WTC11 (cell line): Measurements from ENCODE around the gene PIEZO1. TPM values are rescaled to one million over a fixed set of nuclear protein-coding genes. Genes with fewer than 3 reads are reported as not detected.

Experiments used
- ATAC-seq: fragments of 200-7000 bp; cut with Tn5 transposase; 2 replicates; pipeline ENCODE4 v1.10.0; 2021; ENCODE audit warnings: mild to moderate bottlenecking, moderate library complexity
- CTCF ChIA-PET: fragments of 300-600 bp; sonication (Branson Sonifier 250); formaldehyde crosslinking; loops from one replicate; lab custom pipeline; 2021; ENCODE audit warnings: antibody characterized with exemption; lab: Charles Lee
- POLR2A ChIA-PET: fragments of 350-600 bp; sonication (Branson Sonifier 250); formaldehyde crosslinking; loops from one replicate; lab custom pipeline; 2021; ENCODE audit warnings: antibody characterized with exemption; lab: Charles Lee
- DNase-seq: peaks from one replicate; pipeline ENCODE4 v3.0.0; 2021; ENCODE audit warnings: low spot score
- H3K27ac Mint-ChIP-seq: 2 replicates; pipeline ENCODE4 v1.8.0; 2021; ENCODE audit warnings: mixed read lengths
- H3K27me3 Mint-ChIP-seq: 2 replicates; pipeline ENCODE4 v1.8.0; 2021; ENCODE audit warnings: low read depth, mild to moderate bottlenecking, moderate library complexity, mixed read lengths
- H3K36me3 Mint-ChIP-seq: 2 replicates; pipeline ENCODE4 v1.8.0; 2021; ENCODE audit warnings: mixed read lengths
- H3K4me1 Mint-ChIP-seq: 2 replicates; pipeline ENCODE4 v1.8.0; 2022; ENCODE audit warnings: mixed read lengths
- H3K4me3 Mint-ChIP-seq: 2 replicates; pipeline ENCODE4 v1.8.0; 2021; ENCODE audit warnings: mild to moderate bottlenecking, moderate library complexity, mixed read lengths
- H3K9me3 Mint-ChIP-seq: 2 replicates; pipeline ENCODE4 v1.8.0; 2021; ENCODE audit warnings: mixed read lengths
- CBFB ChIP-seq: sonication (generic); formaldehyde crosslinking; IDR thresholded peaks from 2 replicates; pipeline ENCODE4 v1.8.1; 2022; ENCODE audit warnings: mild to moderate bottlenecking, low read depth, missing genetic modification reagents
- CREM ChIP-seq: sonication (generic); formaldehyde crosslinking; IDR thresholded peaks from 2 replicates; pipeline ENCODE4 v1.8.1; 2022; ENCODE audit warnings: mild to moderate bottlenecking, missing genetic modification reagents, moderate library complexity
- EMX1 ChIP-seq: fragments of 250-450 bp; sonication (Bioruptor Pico); IDR thresholded peaks from 2 replicates; pipeline ENCODE4 v1.8.0; 2021; ENCODE audit warnings: mild to moderate bottlenecking
- FOXJ3 ChIP-seq: sonication (generic); formaldehyde crosslinking; IDR thresholded peaks from 2 replicates; pipeline ENCODE4 v1.9.0; 2021; ENCODE audit warnings: missing genetic modification reagents, mild to moderate bottlenecking, borderline replicate concordance
- GTF2I ChIP-seq: fragments of 250-450 bp; sonication (Bioruptor Pico); conservative IDR thresholded peaks from 2 replicates; pipeline ENCODE4 v1.4.0; 2021; ENCODE audit warnings: mild to moderate bottlenecking
- NR3C1 ChIP-seq: sonication (generic); formaldehyde crosslinking; conservative IDR thresholded peaks from 2 replicates; pipeline ENCODE4 v1.8.1; 2023; ENCODE audit warnings: low read depth, mild to moderate bottlenecking, missing genetic modification reagents
- PRRX2 ChIP-seq: fragments of 250-450 bp; sonication (Bioruptor Pico); IDR thresholded peaks from 2 replicates; pipeline ENCODE4 v1.8.0; 2021; ENCODE audit warnings: mild to moderate bottlenecking
- SP1 ChIP-seq: sonication (generic); formaldehyde crosslinking; conservative IDR thresholded peaks from 2 replicates; pipeline ENCODE4 v1.8.1; 2022; ENCODE audit warnings: missing genetic modification reagents
- TEAD4 ChIP-seq: sonication (generic); formaldehyde crosslinking; IDR thresholded peaks from 2 replicates; pipeline ENCODE4 v1.8.0; 2022; ENCODE audit warnings: mild to moderate bottlenecking, missing genetic modification reagents
- TP53 ChIP-seq: sonication (generic); formaldehyde crosslinking; IDR thresholded peaks from 2 replicates; pipeline ENCODE4 v1.8.1; 2023; ENCODE audit warnings: mild to moderate bottlenecking, missing genetic modification reagents
- ZNF263 ChIP-seq: sonication (generic); formaldehyde crosslinking; IDR thresholded peaks from 2 replicates; pipeline ENCODE4 v1.8.1; 2022; ENCODE audit warnings: low read depth, mild to moderate bottlenecking, moderate library complexity, missing genetic modification reagents
- ZNF423 ChIP-seq: fragments of 250-450 bp; sonication (Bioruptor Pico); IDR thresholded peaks from 2 replicates; pipeline ENCODE4 v2.1.2; 2022; ENCODE audit warnings: mild to moderate bottlenecking, moderate library complexity
- total RNA-seq: library from RNA; stranded (reverse); gene quantifications from 3 replicates; pipeline ENCODE4 v1.2.3, GENCODE V29; 2021
- TF ChIP-seq, protein P1 (sequence below): sonication (generic); formaldehyde crosslinking; IDR thresholded peaks from 2 replicates; pipeline ENCODE4 v1.8.1; 2023; ENCODE audit warnings: mild to moderate bottlenecking, missing genetic modification reagents
- TF ChIP-seq, protein P2 (sequence below): fragments of 250-450 bp; sonication (Bioruptor Pico); conservative IDR thresholded peaks from 2 replicates; pipeline ENCODE4 v1.9.0; 2021; ENCODE audit warnings: mild to moderate bottlenecking
- TF ChIP-seq, protein P3 (sequence below): sonication (generic); formaldehyde crosslinking; IDR thresholded peaks from 2 replicates; pipeline ENCODE4 v1.8.1; 2022; ENCODE audit warnings: low read depth, mild to moderate bottlenecking, moderate library complexity, missing genetic modification reagents, borderline replicate concordance
- TF ChIP-seq, protein P4 (sequence below): sonication (generic); formaldehyde crosslinking; IDR thresholded peaks from 2 replicates; pipeline ENCODE4 v1.8.0; 2022; ENCODE audit warnings: mild to moderate bottlenecking, missing genetic modification reagents
- TF ChIP-seq, protein P5 (sequence below): sonication (generic); formaldehyde crosslinking; IDR thresholded peaks from 2 replicates; pipeline ENCODE4 v1.8.1; 2023; ENCODE audit warnings: mild to moderate bottlenecking, missing genetic modification reagents, moderate library complexity
- TF ChIP-seq, protein P6 (sequence below): sonication (generic); formaldehyde crosslinking; IDR thresholded peaks from 2 replicates; pipeline ENCODE4 v1.8.0; 2022; ENCODE audit warnings: mild to moderate bottlenecking, missing genetic modification reagents
- TF ChIP-seq, protein P7 (sequence below): sonication (generic); formaldehyde crosslinking; IDR thresholded peaks from 2 replicates; pipeline ENCODE4 v1.8.1; 2022; ENCODE audit warnings: low read depth, missing genetic modification reagents, borderline replicate concordance
- TF ChIP-seq, protein P8 (sequence below): sonication (generic); formaldehyde crosslinking; IDR thresholded peaks from 2 replicates; pipeline ENCODE4 v1.8.1; 2023; ENCODE audit warnings: mild to moderate bottlenecking, moderate library complexity, missing genetic modification reagents

Gene PIEZO1
- total RNA-seq, 1 experiment from 2014 or later = 71.3 TPM

DNA sequence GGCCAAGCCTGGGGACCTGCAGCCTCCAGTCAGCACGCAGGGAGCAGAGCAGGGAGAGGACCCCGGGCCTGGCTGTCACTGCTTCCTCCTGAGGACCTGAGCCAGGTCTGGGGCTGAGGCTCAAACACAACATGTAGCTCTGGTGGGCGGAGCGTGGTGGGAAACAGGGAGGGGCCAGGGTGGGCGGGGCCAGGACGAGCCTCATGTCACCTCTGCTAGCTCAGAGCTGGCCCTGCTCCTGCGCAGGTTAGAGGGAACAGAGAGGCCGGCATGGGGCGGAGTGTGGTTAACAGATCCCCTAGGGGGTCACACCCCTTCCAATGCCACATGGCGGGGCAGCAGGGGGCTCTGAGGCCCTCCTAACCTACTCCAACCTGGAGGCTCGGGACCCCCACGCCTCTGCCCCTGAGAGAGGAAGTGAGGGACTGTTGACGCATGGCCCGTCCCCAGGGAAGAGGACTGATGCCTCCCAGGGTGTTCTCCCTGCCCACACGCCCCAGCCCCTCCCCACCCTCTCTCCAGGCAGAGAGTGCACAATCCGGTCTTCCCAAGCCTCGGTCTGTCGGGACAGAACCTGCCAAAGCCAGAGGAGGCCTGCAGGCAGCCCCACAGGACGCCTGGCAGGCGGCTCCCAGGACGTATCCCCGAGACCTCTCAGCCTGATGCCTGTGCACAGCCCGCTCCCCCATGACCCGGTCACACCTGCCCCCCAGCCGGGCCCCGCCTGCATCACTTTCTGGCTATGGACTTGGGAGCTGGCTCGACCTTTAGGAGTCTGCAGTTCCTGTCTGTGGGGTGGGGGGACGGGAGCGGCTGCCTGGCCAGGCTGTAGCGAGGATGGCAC is 15.2 kb downstream of the PIEZO1 start:
- TF ChIP-seq SP1 (peak; percentile 41; the same call in 1 of the 2 replicates), NR3C1 (CRISPR knock-in tag) (no peak), TEAD4 (no peak)
- Mint-ChIP-seq H3K4me1 (peaks cover 34% of the 10 kb centered on the region), H3K36me3 (no peaks in the 10 kb centered on the region), H3K27me3 (no peaks in the 10 kb centered on the region), H3K4me3 (0 out of 2 replicates have a peak overlapping the region, but pooled peaks have one; percentile 10), H3K27ac (peak overlapping the region; percentile 94), H3K9me3 (no peaks in the 10 kb centered on the region)
- ChIA-PET POLR2A (interaction anchor here (0.5 to 1.2 kb wide), 8 partner anchors 9 to 397 kb away, joined by 3 to 4 read pairs (median 3); no protein-coding TSS in a partner anchor), CTCF (interaction anchor here (0.6 to 9.6 kb wide), 15 partner anchors 10 to 397 kb away, joined by 3 to 115 read pairs (median 4); partner anchors contain the start of gene PIEZO1)
- ATAC-seq (peak; percentile 80), DNase-seq (peak; percentile 78)

DNA sequence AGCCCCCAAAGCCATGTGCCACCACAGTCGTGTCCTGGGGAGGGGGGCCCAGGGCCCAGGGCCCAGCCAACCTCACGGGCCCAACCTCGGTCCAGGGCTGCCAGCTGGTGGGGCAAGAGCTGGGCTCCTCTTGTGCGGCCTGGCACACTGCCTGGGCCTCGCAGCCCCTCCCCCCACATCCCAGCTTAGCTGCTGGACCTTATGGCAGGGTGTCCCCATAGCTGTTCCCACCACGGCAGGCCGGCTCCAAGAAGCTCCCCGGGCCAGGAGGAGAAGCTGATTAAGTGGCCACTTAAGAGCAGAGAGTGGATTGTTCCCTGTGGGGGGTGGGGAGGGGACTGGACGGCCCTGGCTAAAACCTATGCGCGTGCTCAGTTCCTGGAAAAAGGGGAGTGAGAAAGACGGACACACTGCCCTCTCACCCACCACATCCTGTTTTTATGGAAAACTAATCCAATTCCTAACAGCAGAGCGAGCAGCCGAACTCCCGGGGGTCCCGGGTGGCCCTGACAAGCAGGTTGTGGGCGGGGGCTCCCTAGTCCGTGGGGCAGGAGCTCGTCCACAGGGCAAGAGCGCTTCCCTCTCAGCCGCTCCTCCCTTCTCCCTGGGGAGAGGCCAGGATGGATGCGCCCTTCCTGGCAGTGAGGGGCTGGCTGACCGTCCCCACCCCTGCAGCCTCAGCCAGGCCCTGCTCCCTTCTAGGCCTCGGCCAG is 16.8 kb downstream of the PIEZO1 start:
- CTCF ChIA-PET = interaction anchor here (1.2 to 9.6 kb wide), 5 partner anchors 9 to 399 kb away, joined by 3 to 115 read pairs (median 35); partner anchors contain the start of gene PIEZO1
- H3K27me3 Mint-ChIP-seq = no peaks in the 10 kb centered on the region
- no peak overlapping the region for H3K27ac Mint-ChIP-seq
- no peak for ATAC-seq
- DNase-seq = no peak
- H3K4me3 Mint-ChIP-seq = no peak overlapping the region
- H3K4me1 Mint-ChIP-seq = peaks cover 41% of the 10 kb centered on the region
- TF ChIP-seq FOXJ3 (no peak), ZNF423 (no peak), CBFB (no peak), TP53 (CRISPR knock-in tag) (no peak), PRRX2 (CRISPR knock-in tag) (no peak), ZNF263 (no peak), CREM (no peak), EMX1 (CRISPR knock-in tag) (no peak), GTF2I (CRISPR knock-in tag) (no peak)
- TF ChIP-seq, protein P1, sequence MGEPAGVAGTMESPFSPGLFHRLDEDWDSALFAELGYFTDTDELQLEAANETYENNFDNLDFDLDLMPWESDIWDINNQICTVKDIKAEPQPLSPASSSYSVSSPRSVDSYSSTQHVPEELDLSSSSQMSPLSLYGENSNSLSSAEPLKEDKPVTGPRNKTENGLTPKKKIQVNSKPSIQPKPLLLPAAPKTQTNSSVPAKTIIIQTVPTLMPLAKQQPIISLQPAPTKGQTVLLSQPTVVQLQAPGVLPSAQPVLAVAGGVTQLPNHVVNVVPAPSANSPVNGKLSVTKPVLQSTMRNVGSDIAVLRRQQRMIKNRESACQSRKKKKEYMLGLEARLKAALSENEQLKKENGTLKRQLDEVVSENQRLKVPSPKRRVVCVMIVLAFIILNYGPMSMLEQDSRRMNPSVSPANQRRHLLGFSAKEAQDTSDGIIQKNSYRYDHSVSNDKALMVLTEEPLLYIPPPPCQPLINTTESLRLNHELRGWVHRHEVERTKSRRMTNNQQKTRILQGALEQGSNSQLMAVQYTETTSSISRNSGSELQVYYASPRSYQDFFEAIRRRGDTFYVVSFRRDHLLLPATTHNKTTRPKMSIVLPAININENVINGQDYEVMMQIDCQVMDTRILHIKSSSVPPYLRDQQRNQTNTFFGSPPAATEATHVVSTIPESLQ (CRISPR knock-in tag) = no peak
- TF ChIP-seq, protein P2, sequence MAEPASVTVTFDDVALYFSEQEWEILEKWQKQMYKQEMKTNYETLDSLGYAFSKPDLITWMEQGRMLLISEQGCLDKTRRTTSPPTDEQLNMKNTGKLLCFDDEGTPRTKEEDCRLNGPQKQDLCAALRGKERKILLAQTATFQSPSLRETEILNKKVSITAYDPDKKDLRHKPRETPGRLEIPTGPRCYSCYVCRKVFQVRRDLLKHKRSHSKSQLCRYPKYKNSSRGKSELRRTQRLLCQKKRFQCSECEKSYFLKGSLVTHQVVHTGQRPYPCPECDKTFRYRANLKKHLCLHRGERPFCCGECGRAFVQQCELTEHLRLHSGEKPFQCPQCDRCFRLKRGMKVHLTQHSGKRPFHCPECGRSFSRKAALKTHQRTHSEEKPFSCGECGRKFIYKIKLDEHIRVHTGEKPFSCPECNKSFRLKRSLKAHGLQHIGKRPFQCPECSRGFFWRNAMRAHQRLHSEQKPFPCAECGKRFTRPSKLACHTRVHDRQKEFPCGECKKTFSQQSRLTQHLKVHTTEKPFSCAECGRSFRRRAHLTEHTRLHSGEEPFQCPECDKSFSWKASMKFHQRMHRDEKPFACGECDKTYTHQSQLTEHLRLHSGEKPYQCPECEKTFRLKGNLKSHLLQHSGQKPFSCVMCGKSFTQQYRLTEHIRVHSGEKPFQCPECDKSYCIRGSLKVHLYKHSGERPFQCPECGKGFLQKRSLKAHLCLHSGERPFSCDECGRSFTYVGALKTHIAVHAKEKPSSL (CRISPR knock-in tag) = no peak
- TF ChIP-seq, protein P3, sequence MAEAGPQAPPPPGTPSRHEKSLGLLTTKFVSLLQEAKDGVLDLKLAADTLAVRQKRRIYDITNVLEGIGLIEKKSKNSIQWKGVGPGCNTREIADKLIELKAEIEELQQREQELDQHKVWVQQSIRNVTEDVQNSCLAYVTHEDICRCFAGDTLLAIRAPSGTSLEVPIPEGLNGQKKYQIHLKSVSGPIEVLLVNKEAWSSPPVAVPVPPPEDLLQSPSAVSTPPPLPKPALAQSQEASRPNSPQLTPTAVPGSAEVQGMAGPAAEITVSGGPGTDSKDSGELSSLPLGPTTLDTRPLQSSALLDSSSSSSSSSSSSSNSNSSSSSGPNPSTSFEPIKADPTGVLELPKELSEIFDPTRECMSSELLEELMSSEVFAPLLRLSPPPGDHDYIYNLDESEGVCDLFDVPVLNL (CRISPR knock-in tag) = no peak
- TF ChIP-seq, protein P4, sequence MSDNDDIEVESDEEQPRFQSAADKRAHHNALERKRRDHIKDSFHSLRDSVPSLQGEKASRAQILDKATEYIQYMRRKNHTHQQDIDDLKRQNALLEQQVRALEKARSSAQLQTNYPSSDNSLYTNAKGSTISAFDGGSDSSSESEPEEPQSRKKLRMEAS (CRISPR knock-in tag) = no peak
- TF ChIP-seq, protein P5, sequence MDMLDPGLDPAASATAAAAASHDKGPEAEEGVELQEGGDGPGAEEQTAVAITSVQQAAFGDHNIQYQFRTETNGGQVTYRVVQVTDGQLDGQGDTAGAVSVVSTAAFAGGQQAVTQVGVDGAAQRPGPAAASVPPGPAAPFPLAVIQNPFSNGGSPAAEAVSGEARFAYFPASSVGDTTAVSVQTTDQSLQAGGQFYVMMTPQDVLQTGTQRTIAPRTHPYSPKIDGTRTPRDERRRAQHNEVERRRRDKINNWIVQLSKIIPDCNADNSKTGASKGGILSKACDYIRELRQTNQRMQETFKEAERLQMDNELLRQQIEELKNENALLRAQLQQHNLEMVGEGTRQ (CRISPR knock-in tag) = no peak
- TF ChIP-seq, protein P6, sequence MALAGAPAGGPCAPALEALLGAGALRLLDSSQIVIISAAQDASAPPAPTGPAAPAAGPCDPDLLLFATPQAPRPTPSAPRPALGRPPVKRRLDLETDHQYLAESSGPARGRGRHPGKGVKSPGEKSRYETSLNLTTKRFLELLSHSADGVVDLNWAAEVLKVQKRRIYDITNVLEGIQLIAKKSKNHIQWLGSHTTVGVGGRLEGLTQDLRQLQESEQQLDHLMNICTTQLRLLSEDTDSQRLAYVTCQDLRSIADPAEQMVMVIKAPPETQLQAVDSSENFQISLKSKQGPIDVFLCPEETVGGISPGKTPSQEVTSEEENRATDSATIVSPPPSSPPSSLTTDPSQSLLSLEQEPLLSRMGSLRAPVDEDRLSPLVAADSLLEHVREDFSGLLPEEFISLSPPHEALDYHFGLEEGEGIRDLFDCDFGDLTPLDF (CRISPR knock-in tag) = no peak
- TF ChIP-seq, protein P7, sequence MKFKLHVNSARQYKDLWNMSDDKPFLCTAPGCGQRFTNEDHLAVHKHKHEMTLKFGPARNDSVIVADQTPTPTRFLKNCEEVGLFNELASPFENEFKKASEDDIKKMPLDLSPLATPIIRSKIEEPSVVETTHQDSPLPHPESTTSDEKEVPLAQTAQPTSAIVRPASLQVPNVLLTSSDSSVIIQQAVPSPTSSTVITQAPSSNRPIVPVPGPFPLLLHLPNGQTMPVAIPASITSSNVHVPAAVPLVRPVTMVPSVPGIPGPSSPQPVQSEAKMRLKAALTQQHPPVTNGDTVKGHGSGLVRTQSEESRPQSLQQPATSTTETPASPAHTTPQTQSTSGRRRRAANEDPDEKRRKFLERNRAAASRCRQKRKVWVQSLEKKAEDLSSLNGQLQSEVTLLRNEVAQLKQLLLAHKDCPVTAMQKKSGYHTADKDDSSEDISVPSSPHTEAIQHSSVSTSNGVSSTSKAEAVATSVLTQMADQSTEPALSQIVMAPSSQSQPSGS (CRISPR knock-in tag) = no peak
- TF ChIP-seq, protein P8, sequence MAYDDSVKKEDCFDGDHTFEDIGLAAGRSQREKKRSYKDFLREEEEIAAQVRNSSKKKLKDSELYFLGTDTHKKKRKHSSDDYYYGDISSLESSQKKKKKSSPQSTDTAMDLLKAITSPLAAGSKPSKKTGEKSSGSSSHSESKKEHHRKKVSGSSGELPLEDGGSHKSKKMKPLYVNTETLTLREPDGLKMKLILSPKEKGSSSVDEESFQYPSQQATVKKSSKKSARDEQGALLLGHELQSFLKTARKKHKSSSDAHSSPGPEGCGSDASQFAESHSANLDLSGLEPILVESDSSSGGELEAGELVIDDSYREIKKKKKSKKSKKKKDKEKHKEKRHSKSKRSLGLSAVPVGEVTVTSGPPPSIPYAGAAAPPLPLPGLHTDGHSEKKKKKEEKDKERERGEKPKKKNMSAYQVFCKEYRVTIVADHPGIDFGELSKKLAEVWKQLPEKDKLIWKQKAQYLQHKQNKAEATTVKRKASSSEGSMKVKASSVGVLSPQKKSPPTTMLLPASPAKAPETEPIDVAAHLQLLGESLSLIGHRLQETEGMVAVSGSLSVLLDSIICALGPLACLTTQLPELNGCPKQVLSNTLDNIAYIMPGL = no peak
- POLR2A ChIA-PET = no interaction called here
- H3K9me3 Mint-ChIP-seq = no peaks in the 10 kb centered on the region
- no peaks in the 10 kb centered on the region for H3K36me3 Mint-ChIP-seq
